ENCODE results near the gene WFS1. TPM values are rescaled to one million over a fixed set of nuclear protein-coding genes. Genes with fewer than 3 reads are reported as not detected.

The WFS1 gene
- total and polyA plus RNA-seq, 2 donors (not counting 1 experiment from before 2014, with no cell fraction given) = 25.7 to 37.5 TPM

GRCh38 chr4:6345096-6345830, 75.6 kb downstream of the WFS1 start:
- H3K9me3 ChIP-seq (ENCODE audit: control insufficient read depth, insufficient read depth, low read depth, low read length) = no peaks in the 10 kb centered on the region
- no peaks in the 10 kb centered on the region for H4K20me1 ChIP-seq (ENCODE audit: control insufficient read depth, extremely low read depth, insufficient read depth, low read length)
- H2AFZ ChIP-seq (ENCODE audit: low read length) = no peak overlapping the region
- H3K27me3 ChIP-seq (ENCODE audit: control insufficient read depth, insufficient read depth, low read length) = no peaks in the 10 kb centered on the region
- no peak overlapping the region for H3K4me3 ChIP-seq (replicated peaks in 1 of 4; ENCODE audit: control extremely low read depth in 1 of 4, insufficient read depth in 1 of 4, low read depth in 3 of 4, low read length in 4 of 4)
- H3K27ac ChIP-seq (ENCODE audit: insufficient read depth, low read length) = no peak overlapping the region
- no peak overlapping the region for H3K4me2 ChIP-seq (ENCODE audit: extremely low read depth, insufficient read depth, low read length)
- H3K79me2 ChIP-seq (ENCODE audit: control insufficient read depth, insufficient read depth, low read length) = no peaks in the 10 kb centered on the region
- no peaks in the 10 kb centered on the region for H3K4me1 ChIP-seq (ENCODE audit: control insufficient read depth, extremely low read depth, insufficient read depth, low read length)
- no peaks in the 10 kb centered on the region for H3K36me3 ChIP-seq (ENCODE audit: control insufficient read depth, insufficient read depth, low read length)
- no peak for TF ChIP-seq CTCF (conservative IDR thresholded peaks at IDR 0.05 in 1 of 2, IDR thresholded peaks at IDR 0.05 in 1 of 2; ENCODE audit: low read depth in 1 of 2, low read length in 2 of 2)
- TF ChIP-seq EZH2 (IDR thresholded peaks at IDR 0.05; ENCODE audit: low read length, missing control alignments) = no peak
- no peak overlapping the region for H3K9ac ChIP-seq (ENCODE audit: insufficient read depth, low read length)
- no peak for DNase-seq (ENCODE audit: low read depth in 2 of 2)

- TF ChIP-seq CTCF (conservative IDR thresholded peaks at IDR 0.05 in 1 of 2, IDR thresholded peaks at IDR 0.05 in 1 of 2; ENCODE audit: low read depth in 1 of 2, low read length in 2 of 2) (no peak), EZH2 (IDR thresholded peaks at IDR 0.05; ENCODE audit: low read length, missing control alignments) (no peak)
- no peak overlapping the region for H2AFZ ChIP-seq (ENCODE audit: low read length)
- H3K9me3 ChIP-seq (ENCODE audit: control insufficient read depth, insufficient read depth, low read depth, low read length) = no peaks in the 10 kb centered on the region
- H3K4me1 ChIP-seq (ENCODE audit: control insufficient read depth, extremely low read depth, insufficient read depth, low read length) = no peaks in the 10 kb centered on the region
- no peaks in the 10 kb centered on the region for H4K20me1 ChIP-seq (ENCODE audit: control insufficient read depth, extremely low read depth, insufficient read depth, low read length)
- no peak for DNase-seq (ENCODE audit: low read depth in 2 of 2)
- no peaks in the 10 kb centered on the region for H3K36me3 ChIP-seq (ENCODE audit: control insufficient read depth, insufficient read depth, low read length)
- H3K4me3 ChIP-seq (replicated peaks in 1 of 4; ENCODE audit: control extremely low read depth in 1 of 4, insufficient read depth in 1 of 4, low read depth in 3 of 4, low read length in 4 of 4) = no peak overlapping the region
- H3K27me3 ChIP-seq (ENCODE audit: control insufficient read depth, insufficient read depth, low read length) = no peaks in the 10 kb centered on the region
- H3K9ac ChIP-seq (ENCODE audit: insufficient read depth, low read length) = no peak overlapping the region
- no peak overlapping the region for H3K4me2 ChIP-seq (ENCODE audit: extremely low read depth, insufficient read depth, low read length)
- no peaks in the 10 kb centered on the region for H3K79me2 ChIP-seq (ENCODE audit: control insufficient read depth, insufficient read depth, low read length)
- H3K27ac ChIP-seq (ENCODE audit: insufficient read depth, low read length) = no peak overlapping the region
These were observed 76.2 kb downstream of the WFS1 start for GRCh38 chr4:6345866-6346265.

GRCh38 chr4:6346373-6347110, 76.9 kb downstream of the WFS1 start:
- Histone ChIP-seq H4K20me1 (ENCODE audit: control insufficient read depth, extremely low read depth, insufficient read depth, low read length) (no peaks in the 10 kb centered on the region), H3K27me3 (ENCODE audit: control insufficient read depth, insufficient read depth, low read length) (no peaks in the 10 kb centered on the region), H3K36me3 (ENCODE audit: control insufficient read depth, insufficient read depth, low read length) (no peaks in the 10 kb centered on the region), H3K4me1 (ENCODE audit: control insufficient read depth, extremely low read depth, insufficient read depth, low read length) (no peaks in the 10 kb centered on the region), H3K79me2 (ENCODE audit: control insufficient read depth, insufficient read depth, low read length) (no peaks in the 10 kb centered on the region), H2AFZ (ENCODE audit: low read length) (no peak overlapping the region), H3K4me2 (ENCODE audit: extremely low read depth, insufficient read depth, low read length) (no peak overlapping the region), H3K9me3 (ENCODE audit: control insufficient read depth, insufficient read depth, low read depth, low read length) (no peaks in the 10 kb centered on the region), H3K4me3 (replicated peaks in 1 of 4; ENCODE audit: control extremely low read depth in 1 of 4, insufficient read depth in 1 of 4, low read depth in 3 of 4, low read length in 4 of 4) (no peak overlapping the region), H3K27ac (ENCODE audit: insufficient read depth, low read length) (no peak overlapping the region), H3K9ac (ENCODE audit: insufficient read depth, low read length) (no peak overlapping the region)
- no peak for TF ChIP-seq EZH2 (IDR thresholded peaks at IDR 0.05; ENCODE audit: low read length, missing control alignments)
- no peak for TF ChIP-seq CTCF (conservative IDR thresholded peaks at IDR 0.05 in 1 of 2, IDR thresholded peaks at IDR 0.05 in 1 of 2; ENCODE audit: low read depth in 1 of 2, low read length in 2 of 2)
- DNase-seq (ENCODE audit: low read depth in 2 of 2) = no peak

All from fibroblast of lung (primary cell).